Measurements from ENCODE around the gene PRSS57. TPM values are rescaled to one million over a fixed set of nuclear protein-coding genes. Genes with fewer than 3 reads are reported as not detected.

The PRSS57 gene
- total and polyA plus RNA-seq, 4 donors, result not detected

GRCh38 chr19:715347-715746 is 20.1 kb upstream of the PRSS57 start:
- H3K27ac ChIP-seq (ENCODE audit: low read depth in 1 of 2, low read length in 2 of 2), result no peak overlapping the region
- peaks cover 2% of the 10 kb centered on the region for H3K9me3 ChIP-seq (ENCODE audit: control insufficient read depth, low read length)
- ATAC-seq (ENCODE audit: low FRiP score), result no peak
- DNase-seq, result no peak
- H3K4me1 ChIP-seq (ENCODE audit: control insufficient read depth in 1 of 2, insufficient read depth in 2 of 2, low read length in 2 of 2), result no peaks in the 10 kb centered on the region
- no peaks in the 10 kb centered on the region for H3K27me3 ChIP-seq (ENCODE audit: control insufficient read depth in 1 of 2, insufficient read depth in 2 of 2, low read length in 1 of 2)
- H3K36me3 ChIP-seq (ENCODE audit: control insufficient read depth in 1 of 2, insufficient read depth in 2 of 2, low read length in 1 of 2), result no peaks in the 10 kb centered on the region
- intact Hi-C loops (cut with DNase I), result no loop called here
- WGBS, 2 donors, result 93 to 98% methylated on average over 3 of the region's 3 CpGs
- no peak overlapping the region for H3K4me3 ChIP-seq (ENCODE audit: low read length in 2 of 2)

DNA sequence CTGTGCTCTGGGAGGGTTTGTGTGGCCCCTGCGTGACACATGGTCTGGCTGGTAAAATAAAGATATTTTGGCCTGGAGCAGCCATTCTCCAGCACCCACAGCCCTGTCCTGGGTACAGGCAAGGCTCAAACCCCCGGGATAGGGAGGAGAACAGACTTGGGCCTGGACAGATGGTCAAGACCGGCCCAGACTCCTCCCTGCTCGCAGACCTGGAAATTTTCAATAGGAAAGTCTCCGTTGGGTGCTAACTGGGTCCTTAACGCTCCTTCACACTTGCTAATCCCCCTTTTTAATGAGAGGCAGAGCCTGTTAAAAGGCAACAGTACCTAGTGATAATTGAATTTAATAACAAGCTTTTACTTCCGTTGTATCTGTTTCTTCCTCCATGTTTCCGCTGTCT is 16.0 kb upstream of the PRSS57 start:
- no peak overlapping the region for H3K4me3 ChIP-seq (ENCODE audit: low read length in 2 of 2)
- H3K9me3 ChIP-seq (ENCODE audit: control insufficient read depth, low read length), result peaks cover 4% of the 10 kb centered on the region
- ATAC-seq (ENCODE audit: low FRiP score) (no peak), DNase-seq (no peak)
- intact Hi-C loops (cut with DNase I), result no loop called here
- 78 to 86% methylated on average over 8 of the region's 8 CpGs for WGBS, 2 donors
- H3K4me1 ChIP-seq (ENCODE audit: control insufficient read depth in 1 of 2, insufficient read depth in 2 of 2, low read length in 2 of 2), result no peaks in the 10 kb centered on the region
- H3K36me3 ChIP-seq (ENCODE audit: control insufficient read depth in 1 of 2, insufficient read depth in 2 of 2, low read length in 1 of 2), result no peaks in the 10 kb centered on the region
- no peaks in the 10 kb centered on the region for H3K27me3 ChIP-seq (ENCODE audit: control insufficient read depth in 1 of 2, insufficient read depth in 2 of 2, low read length in 1 of 2)
- no peak overlapping the region for H3K27ac ChIP-seq (ENCODE audit: low read depth in 1 of 2, low read length in 2 of 2)

DNA sequence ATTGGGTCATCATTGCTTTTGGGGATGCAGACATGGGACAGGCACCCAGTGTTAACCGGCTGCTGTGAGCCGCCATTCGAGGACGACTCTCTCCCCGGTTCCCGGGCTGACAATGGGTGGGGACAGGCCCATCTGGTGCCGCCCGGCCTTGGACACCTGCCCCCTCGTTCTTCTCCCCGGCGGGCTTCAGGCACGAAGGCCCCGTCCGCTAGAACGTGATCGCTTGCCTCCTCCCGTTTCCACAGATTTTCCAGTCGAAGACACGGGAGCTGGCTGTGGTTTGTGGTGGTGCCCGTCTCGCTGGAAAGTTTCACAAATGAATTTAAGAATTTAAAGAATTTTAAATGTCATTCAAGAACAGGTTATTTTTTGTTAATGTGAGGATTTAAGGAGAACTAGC is 15.5 kb upstream of the PRSS57 start:
- Histone ChIP-seq H3K4me3 (ENCODE audit: low read length in 2 of 2) (no peak overlapping the region), H3K36me3 (ENCODE audit: control insufficient read depth in 1 of 2, insufficient read depth in 2 of 2, low read length in 1 of 2) (no peaks in the 10 kb centered on the region), H3K27ac (ENCODE audit: low read depth in 1 of 2, low read length in 2 of 2) (no peak overlapping the region), H3K27me3 (ENCODE audit: control insufficient read depth in 1 of 2, insufficient read depth in 2 of 2, low read length in 1 of 2) (no peaks in the 10 kb centered on the region), H3K4me1 (ENCODE audit: control insufficient read depth in 1 of 2, insufficient read depth in 2 of 2, low read length in 2 of 2) (no peaks in the 10 kb centered on the region), H3K9me3 (ENCODE audit: control insufficient read depth, low read length) (peaks cover 4% of the 10 kb centered on the region)
- 55 to 68% methylated on average over 21 of the region's 21 CpGs for WGBS, 2 donors
- intact Hi-C loops (cut with DNase I), result no loop called here
- DNase-seq (no peak), ATAC-seq (ENCODE audit: low FRiP score) (no peak)

DNA sequence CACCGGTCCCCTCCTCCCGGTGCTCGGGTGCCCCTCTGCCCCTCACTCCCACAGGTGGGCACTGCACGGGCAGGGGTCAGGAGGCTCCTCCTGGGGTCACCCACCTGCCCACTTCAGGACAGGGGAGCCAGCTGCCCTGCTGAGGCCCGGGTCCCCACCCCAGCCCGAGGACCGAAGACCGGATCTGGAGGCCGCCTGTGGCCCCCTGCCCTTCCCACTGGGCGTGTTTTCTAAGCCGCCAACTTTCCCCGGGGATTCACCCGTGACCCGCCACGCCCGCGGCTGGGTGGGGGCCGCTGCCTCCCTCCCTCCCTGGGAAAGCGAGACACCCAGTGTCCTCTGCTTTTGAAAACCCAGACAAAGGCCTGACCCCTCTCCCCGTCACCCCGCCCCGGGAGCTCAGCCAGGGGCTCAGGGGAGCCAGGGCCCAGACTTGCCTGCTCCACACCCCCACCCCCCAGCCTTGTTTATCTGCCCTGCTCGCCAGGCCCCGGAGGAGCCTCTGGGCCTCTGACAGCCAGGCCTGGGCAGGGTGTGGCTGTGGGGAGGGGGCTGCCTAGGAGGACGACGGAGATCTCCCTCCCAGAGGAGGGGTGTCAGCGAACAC is 14.8 kb upstream of the PRSS57 start:
- intact Hi-C loops (cut with DNase I), result no loop called here
- no peak overlapping the region for H3K4me3 ChIP-seq (ENCODE audit: low read length in 2 of 2)
- DNase-seq (peak in 1 of 2 donors; percentile 66), ATAC-seq (ENCODE audit: low FRiP score) (peak; percentile 58)
- no peaks in the 10 kb centered on the region for H3K36me3 ChIP-seq (ENCODE audit: control insufficient read depth in 1 of 2, insufficient read depth in 2 of 2, low read length in 1 of 2)
- H3K27me3 ChIP-seq (ENCODE audit: control insufficient read depth in 1 of 2, insufficient read depth in 2 of 2, low read length in 1 of 2), result no peaks in the 10 kb centered on the region
- H3K27ac ChIP-seq (ENCODE audit: low read depth in 1 of 2, low read length in 2 of 2), result no peak overlapping the region
- 12 to 18% methylated on average over 22 to 27 of the region's 27 CpGs for WGBS, 2 donors
- peaks cover 2% of the 10 kb centered on the region for H3K9me3 ChIP-seq (ENCODE audit: control insufficient read depth, low read length)
- H3K4me1 ChIP-seq (ENCODE audit: control insufficient read depth in 1 of 2, insufficient read depth in 2 of 2, low read length in 2 of 2), result no peaks in the 10 kb centered on the region

- H3K4me3 ChIP-seq (ENCODE audit: low read length in 2 of 2), result peak overlapping the region in 1 of 2 donors; percentile 8
- peaks cover 2% of the 10 kb centered on the region for H3K9me3 ChIP-seq (ENCODE audit: control insufficient read depth, low read length)
- no peak overlapping the region for H3K27ac ChIP-seq (ENCODE audit: low read depth in 1 of 2, low read length in 2 of 2)
- H3K27me3 ChIP-seq (ENCODE audit: control insufficient read depth in 1 of 2, insufficient read depth in 2 of 2, low read length in 1 of 2), result no peaks in the 10 kb centered on the region
- intact Hi-C loops (cut with DNase I), result no loop called here
- DNase-seq, result no peak
- ATAC-seq (ENCODE audit: low FRiP score), result peak; percentile 41
- H3K4me1 ChIP-seq (ENCODE audit: control insufficient read depth in 1 of 2, insufficient read depth in 2 of 2, low read length in 2 of 2), result no peaks in the 10 kb centered on the region
- WGBS, 2 donors, result 1 to 3% methylated on average over 40 to 78 of the region's 78 CpGs
- no peaks in the 10 kb centered on the region for H3K36me3 ChIP-seq (ENCODE audit: control insufficient read depth in 1 of 2, insufficient read depth in 2 of 2, low read length in 1 of 2)
Observed at GRCh38 chr19:709196-709964, 14.1 kb upstream of the PRSS57 start.

- Histone ChIP-seq H3K36me3 (ENCODE audit: control insufficient read depth in 1 of 2, insufficient read depth in 2 of 2, low read length in 1 of 2) (no peaks in the 10 kb centered on the region), H3K27me3 (ENCODE audit: control insufficient read depth in 1 of 2, insufficient read depth in 2 of 2, low read length in 1 of 2) (peaks cover 0 to 2% of the 10 kb centered on the region in 2 donors), H3K27ac (ENCODE audit: low read depth in 1 of 2, low read length in 2 of 2) (no peak within 1 kb of the TSS), H3K4me1 (ENCODE audit: control insufficient read depth in 1 of 2, insufficient read depth in 2 of 2, low read length in 2 of 2) (no peaks in the 10 kb centered on the region), H3K4me3 (ENCODE audit: low read length in 2 of 2) (peak within 1 kb of the TSS; percentile 8 to 14), H3K9me3 (ENCODE audit: control insufficient read depth, low read length) (peaks cover 2% of the 10 kb centered on the region)
- intact Hi-C loops (cut with DNase I), result no loop called here
- DNase-seq (no peak), ATAC-seq (ENCODE audit: low FRiP score) (no peak)
- 4 to 19% methylated on average over 19 to 93 of the region's 93 CpGs for WGBS, 2 donors
Observed at GRCh38 chr19:708154-709143, 13.2 kb upstream of the PRSS57 start, which contains the start of gene PALM. TSS of gene PALM (plus strand) at chr19:708935. CDS start at chr19:709147, 212 bp downstream.

- intact Hi-C loops (cut with DNase I), result no loop called here
- no peaks in the 10 kb centered on the region for H3K4me1 ChIP-seq (ENCODE audit: control insufficient read depth in 1 of 2, insufficient read depth in 2 of 2, low read length in 2 of 2)
- H3K27ac ChIP-seq (ENCODE audit: low read depth in 1 of 2, low read length in 2 of 2), result no peak overlapping the region
- DNase-seq, result no peak
- H3K4me3 ChIP-seq (ENCODE audit: low read length in 2 of 2), result no peak overlapping the region
- H3K36me3 ChIP-seq (ENCODE audit: control insufficient read depth in 1 of 2, insufficient read depth in 2 of 2, low read length in 1 of 2), result no peaks in the 10 kb centered on the region
- H3K27me3 ChIP-seq (ENCODE audit: control insufficient read depth in 1 of 2, insufficient read depth in 2 of 2, low read length in 1 of 2), result peaks cover 0 to 2% of the 10 kb centered on the region in 2 donors
- ATAC-seq (ENCODE audit: low FRiP score), result no peak
- WGBS, 2 donors, result 41 to 43% methylated on average over 14 of the region's 14 CpGs
- H3K9me3 ChIP-seq (ENCODE audit: control insufficient read depth, low read length), result peaks cover 2% of the 10 kb centered on the region
Observed at GRCh38 chr19:704447-704741, 9.1 kb upstream of the PRSS57 start.

DNA sequence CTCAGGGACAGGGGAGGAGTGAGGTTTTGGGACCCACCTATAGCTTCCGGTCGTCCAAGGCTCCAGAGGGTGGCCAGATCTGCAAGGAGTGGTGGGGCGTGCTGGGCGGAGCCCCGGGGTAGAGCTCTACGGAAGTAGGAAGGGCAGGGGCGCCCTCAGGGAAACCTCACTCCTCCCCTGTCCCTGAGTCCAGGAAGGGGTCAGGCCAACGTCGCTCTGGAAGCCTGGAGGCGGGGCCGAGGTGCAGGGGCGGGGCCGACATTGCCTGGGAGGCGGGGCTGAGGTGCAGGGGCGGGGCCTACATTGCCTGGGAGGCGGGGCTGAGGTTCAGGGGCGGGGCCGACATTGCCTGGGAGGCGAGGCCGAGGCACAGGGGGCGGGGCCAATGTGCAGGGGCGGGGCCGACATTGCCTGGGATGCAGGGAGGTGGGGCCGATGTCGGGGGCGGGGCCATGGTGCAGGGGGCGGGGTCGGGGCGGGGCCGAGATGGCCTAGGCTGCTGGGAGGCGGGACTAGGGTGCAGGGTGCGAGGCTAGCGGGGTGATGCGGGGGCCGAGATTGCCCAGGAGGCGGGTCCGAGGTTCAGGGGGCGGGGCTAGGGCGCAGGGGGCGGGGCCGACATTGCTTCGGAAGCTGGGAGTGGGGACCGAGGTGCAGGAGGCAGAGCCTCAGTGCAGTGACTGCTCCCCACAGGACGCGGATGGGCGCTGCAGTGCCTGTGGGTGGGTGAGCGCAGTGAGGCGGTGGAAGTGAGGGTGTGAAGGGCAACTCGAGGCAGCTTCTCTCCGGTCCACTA is 8.6 kb upstream of the PRSS57 start:
- DNase-seq (peak; percentile 85 to 94), ATAC-seq (ENCODE audit: low FRiP score) (peak; percentile 90)
- peaks cover 2% of the 10 kb centered on the region for H3K9me3 ChIP-seq (ENCODE audit: control insufficient read depth, low read length)
- no peaks in the 10 kb centered on the region for H3K36me3 ChIP-seq (ENCODE audit: control insufficient read depth in 1 of 2, insufficient read depth in 2 of 2, low read length in 1 of 2)
- intact Hi-C loops (cut with DNase I), result no loop called here
- H3K4me1 ChIP-seq (ENCODE audit: control insufficient read depth in 1 of 2, insufficient read depth in 2 of 2, low read length in 2 of 2), result no peaks in the 10 kb centered on the region
- H3K4me3 ChIP-seq (ENCODE audit: low read length in 2 of 2), result no peak overlapping the region
- H3K27ac ChIP-seq (ENCODE audit: low read depth in 1 of 2, low read length in 2 of 2), result no peak overlapping the region
- 6 to 9% methylated on average over 38 to 50 of the region's 50 CpGs for WGBS, 2 donors
- H3K27me3 ChIP-seq (ENCODE audit: control insufficient read depth in 1 of 2, insufficient read depth in 2 of 2, low read length in 1 of 2), result peaks cover 0 to 2% of the 10 kb centered on the region in 2 donors
